Measurements from ENCODE around the gene NT5C1A.

Gene NT5C1A

GRCh38 chr1:39615086-39615673 is 56.7 kb downstream of the NT5C1A start:
- H4K12ac ChIP-seq (ENCODE audit: low read depth, low read length): no peak overlapping the region
- no peak overlapping the region for H3K18ac ChIP-seq (ENCODE audit: low read length)
- H3K4me3 ChIP-seq (ENCODE audit: low read depth, low read length): no peak overlapping the region
- H3K79me1 ChIP-seq (ENCODE audit: low read length): no peaks in the 10 kb centered on the region
- H3K4me1 ChIP-seq (ENCODE audit: control insufficient read depth in 1 of 2, insufficient read depth in 2 of 2, low read length in 2 of 2): no peaks in the 10 kb centered on the region
- no peak overlapping the region for H3K27ac ChIP-seq (ENCODE audit: low read depth, low read length)
- no peak overlapping the region for H2AK5ac ChIP-seq (ENCODE audit: low read length)
- no peak overlapping the region for H3K4me2 ChIP-seq (ENCODE audit: low read length)
- no peak overlapping the region for H4K8ac ChIP-seq (ENCODE audit: low read depth, low read length)
- H2BK12ac ChIP-seq (ENCODE audit: low read length): no peak overlapping the region
- no peaks in the 10 kb centered on the region for H3K36me3 ChIP-seq (ENCODE audit: control insufficient read depth in 1 of 2, insufficient read depth in 2 of 2, low read length in 2 of 2)
- H2AFZ ChIP-seq (ENCODE audit: insufficient read depth, low read length, poor library complexity): no peak overlapping the region
- H3K79me2 ChIP-seq (ENCODE audit: control insufficient read depth, insufficient read depth, low read length, poor library complexity): no peaks in the 10 kb centered on the region
- no peak overlapping the region for H2BK5ac ChIP-seq (ENCODE audit: low read depth, low read length, poor library complexity)
- WGBS (ENCODE audit: extremely low coverage, insufficient coverage, insufficient read length): no CpG with 5 or more reads among the region's 8 CpGs
- no peak overlapping the region for H2BK120ac ChIP-seq (ENCODE audit: insufficient read depth, low read length, poor library complexity)
- no peak for DNase-seq
- H3K23ac ChIP-seq (ENCODE audit: low read length): no peak overlapping the region
- H4K91ac ChIP-seq (ENCODE audit: low read depth, low read length): no peak overlapping the region
- H3K9me3 ChIP-seq (ENCODE audit: insufficient read depth, low read depth, low read length): no peaks in the 10 kb centered on the region
- no peak overlapping the region for H3K4ac ChIP-seq (ENCODE audit: low read depth, low read length)
- no peak overlapping the region for H3K14ac ChIP-seq (ENCODE audit: low read length)
- H3K9ac ChIP-seq (ENCODE audit: low read length): no peak overlapping the region
- no peaks in the 10 kb centered on the region for H3K27me3 ChIP-seq (ENCODE audit: insufficient read depth, low read length)

GRCh38 chr1:39614488-39614887 is 57.4 kb downstream of the NT5C1A start:
- Histone ChIP-seq H3K4me1 (ENCODE audit: control insufficient read depth in 1 of 2, insufficient read depth in 2 of 2, low read length in 2 of 2) (peaks cover 0 to under 1% of the 10 kb centered on the region in 2 experiments), H2BK120ac (ENCODE audit: insufficient read depth, low read length, poor library complexity) (no peak overlapping the region), H3K27ac (ENCODE audit: low read depth, low read length) (no peak overlapping the region), H3K9ac (ENCODE audit: low read length) (no peak overlapping the region), H4K8ac (ENCODE audit: low read depth, low read length) (no peak overlapping the region), H3K27me3 (ENCODE audit: insufficient read depth, low read length) (no peaks in the 10 kb centered on the region), H2AK5ac (ENCODE audit: low read length) (no peak overlapping the region), H3K14ac (ENCODE audit: low read length) (no peak overlapping the region), H3K4me2 (ENCODE audit: low read length) (no peak overlapping the region), H3K23ac (ENCODE audit: low read length) (no peak overlapping the region), H3K79me2 (ENCODE audit: control insufficient read depth, insufficient read depth, low read length, poor library complexity) (no peaks in the 10 kb centered on the region), H3K9me3 (ENCODE audit: insufficient read depth, low read depth, low read length) (no peaks in the 10 kb centered on the region), H3K79me1 (ENCODE audit: low read length) (no peaks in the 10 kb centered on the region), H2BK5ac (ENCODE audit: low read depth, low read length, poor library complexity) (no peak overlapping the region), H3K4ac (ENCODE audit: low read depth, low read length) (no peak overlapping the region), H3K36me3 (ENCODE audit: control insufficient read depth in 1 of 2, insufficient read depth in 2 of 2, low read length in 2 of 2) (no peaks in the 10 kb centered on the region), H2AFZ (ENCODE audit: insufficient read depth, low read length, poor library complexity) (no peak overlapping the region), H2BK12ac (ENCODE audit: low read length) (no peak overlapping the region), H4K12ac (ENCODE audit: low read depth, low read length) (no peak overlapping the region), H4K91ac (ENCODE audit: low read depth, low read length) (no peak overlapping the region), H3K18ac (ENCODE audit: low read length) (no peak overlapping the region), H3K4me3 (ENCODE audit: low read depth, low read length) (no peak overlapping the region)
- no CpG with 5 or more reads among the region's 6 CpGs for WGBS (ENCODE audit: extremely low coverage, insufficient coverage, insufficient read length)
- no peak for DNase-seq

DNA sequence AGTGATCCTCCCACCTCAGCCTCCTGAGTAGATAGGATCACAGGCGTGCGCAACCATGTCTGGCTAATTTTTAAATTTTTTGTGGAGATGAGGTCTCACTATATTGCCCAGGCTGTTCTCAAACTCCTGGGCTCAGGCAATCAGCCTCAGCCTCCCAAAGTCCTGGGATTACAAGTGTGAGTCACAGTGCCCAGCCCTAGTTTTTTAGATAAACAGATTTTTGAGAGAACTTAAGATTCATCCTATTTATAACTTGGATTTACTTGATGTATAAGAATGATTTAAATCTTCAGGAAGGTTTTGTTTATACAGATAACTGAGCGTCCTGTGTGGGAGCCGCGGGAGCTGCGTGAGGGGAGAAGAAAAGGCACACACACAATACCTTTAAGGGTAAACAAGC is 58.7 kb downstream of the NT5C1A start:
- H2BK5ac ChIP-seq (ENCODE audit: low read depth, low read length, poor library complexity): no peak overlapping the region
- no peak overlapping the region for H2BK120ac ChIP-seq (ENCODE audit: insufficient read depth, low read length, poor library complexity)
- H2AFZ ChIP-seq (ENCODE audit: insufficient read depth, low read length, poor library complexity): no peak overlapping the region
- no peak overlapping the region for H4K91ac ChIP-seq (ENCODE audit: low read depth, low read length)
- H3K27ac ChIP-seq (ENCODE audit: low read depth, low read length): no peak overlapping the region
- H4K8ac ChIP-seq (ENCODE audit: low read depth, low read length): no peak overlapping the region
- H3K4ac ChIP-seq (ENCODE audit: low read depth, low read length): no peak overlapping the region
- no peak overlapping the region for H3K4me2 ChIP-seq (ENCODE audit: low read length)
- H3K23ac ChIP-seq (ENCODE audit: low read length): no peak overlapping the region
- H4K12ac ChIP-seq (ENCODE audit: low read depth, low read length): no peak overlapping the region
- H3K4me3 ChIP-seq (ENCODE audit: low read depth, low read length): no peak overlapping the region
- no peak overlapping the region for H3K14ac ChIP-seq (ENCODE audit: low read length)
- H3K79me2 ChIP-seq (ENCODE audit: control insufficient read depth, insufficient read depth, low read length, poor library complexity): no peaks in the 10 kb centered on the region
- H2AK5ac ChIP-seq (ENCODE audit: low read length): no peak overlapping the region
- no peak overlapping the region for H2BK12ac ChIP-seq (ENCODE audit: low read length)
- H3K79me1 ChIP-seq (ENCODE audit: low read length): no peaks in the 10 kb centered on the region
- H3K36me3 ChIP-seq (ENCODE audit: control insufficient read depth in 1 of 2, insufficient read depth in 2 of 2, low read length in 2 of 2): no peaks in the 10 kb centered on the region
- no CpG with 5 or more reads among the region's 6 CpGs for WGBS (ENCODE audit: extremely low coverage, insufficient coverage, insufficient read length)
- no peak for DNase-seq
- H3K9ac ChIP-seq (ENCODE audit: low read length): no peak overlapping the region
- peaks cover 0 to 2% of the 10 kb centered on the region in 2 experiments for H3K4me1 ChIP-seq (ENCODE audit: control insufficient read depth in 1 of 2, insufficient read depth in 2 of 2, low read length in 2 of 2)
- no peaks in the 10 kb centered on the region for H3K27me3 ChIP-seq (ENCODE audit: insufficient read depth, low read length)
- H3K9me3 ChIP-seq (ENCODE audit: insufficient read depth, low read depth, low read length): no peaks in the 10 kb centered on the region
- H3K18ac ChIP-seq (ENCODE audit: low read length): no peak overlapping the region

GRCh38 chr1:39609618-39610331 is 62.1 kb downstream of the NT5C1A start:
- Histone ChIP-seq H3K27me3 (ENCODE audit: insufficient read depth, low read length) (no peaks in the 10 kb centered on the region), H3K9me3 (ENCODE audit: insufficient read depth, low read depth, low read length) (no peaks in the 10 kb centered on the region), H2BK5ac (ENCODE audit: low read depth, low read length, poor library complexity) (no peak overlapping the region), H3K4me1 (ENCODE audit: control insufficient read depth in 1 of 2, insufficient read depth in 2 of 2, low read length in 2 of 2) (peaks cover 0 to 2% of the 10 kb centered on the region in 2 experiments), H3K4me2 (ENCODE audit: low read length) (peak overlapping the region; percentile 62), H3K9ac (ENCODE audit: low read length) (no peak overlapping the region), H3K79me2 (ENCODE audit: control insufficient read depth, insufficient read depth, low read length, poor library complexity) (no peaks in the 10 kb centered on the region), H3K23ac (ENCODE audit: low read length) (no peak overlapping the region), H3K4me3 (ENCODE audit: low read depth, low read length) (no peak overlapping the region), H3K18ac (ENCODE audit: low read length) (no peak overlapping the region), H3K4ac (ENCODE audit: low read depth, low read length) (no peak overlapping the region), H2AFZ (ENCODE audit: insufficient read depth, low read length, poor library complexity) (peak overlapping the region; percentile 68), H3K14ac (ENCODE audit: low read length) (no peak overlapping the region), H2AK5ac (ENCODE audit: low read length) (no peak overlapping the region), H2BK12ac (ENCODE audit: low read length) (no peak overlapping the region), H3K79me1 (ENCODE audit: low read length) (no peaks in the 10 kb centered on the region), H4K91ac (ENCODE audit: low read depth, low read length) (no peak overlapping the region), H3K36me3 (ENCODE audit: control insufficient read depth in 1 of 2, insufficient read depth in 2 of 2, low read length in 2 of 2) (no peaks in the 10 kb centered on the region), H4K12ac (ENCODE audit: low read depth, low read length) (no peak overlapping the region), H4K8ac (ENCODE audit: low read depth, low read length) (peak overlapping the region; percentile 67), H3K27ac (ENCODE audit: low read depth, low read length) (no peak overlapping the region), H2BK120ac (ENCODE audit: insufficient read depth, low read length, poor library complexity) (no peak overlapping the region)
- DNase-seq: peak in 1 of 2 donors; percentile 60
- no CpG with 5 or more reads among the region's 42 CpGs for WGBS (ENCODE audit: extremely low coverage, insufficient coverage, insufficient read length)
